Motor neuron (in vitro differentiated cells): Measurements from ENCODE around the gene COL23A1. TPM values are rescaled to one million over a fixed set of nuclear protein-coding genes. Genes with fewer than 3 reads are reported as not detected.

ENCODE experiments used
- ATAC-seq, 8 experiments: fragments of 200-7000 bp; cut with Tn5 transposase; replicated peaks in 6 of 8; 2 replicates each; pipeline ENCODE4 v1.8.0; 2021; ENCODE audit warnings: mild to moderate bottlenecking in 8 of 8, moderate library complexity in 8 of 8
- H3K27ac ChIP-seq, 2 donors: fragments of 250-450 bp; sonication (Bioruptor Pico); 2 replicates each; pipeline ENCODE4 v1.9.0; 2021; ENCODE audit warnings: antibody characterized with exemption in 2 of 2, mild to moderate bottlenecking in 2 of 2, moderate library complexity in 1 of 2
- H3K4me1 ChIP-seq, 2 donors: fragments of 250-450 bp; sonication (Bioruptor Pico); replicated peaks in 1 of 2; 2 replicates each; pipeline ENCODE4 v1.6.1; 2021; ENCODE audit warnings: antibody characterized with exemption in 2 of 2, mild to moderate bottlenecking in 2 of 2, moderate library complexity in 1 of 2
- H3K4me3 ChIP-seq, 5 donors: fragments of 250-450 bp; sonication (Bioruptor Pico); 2 replicates each; pipeline ENCODE4 v1.9.0; 2021; ENCODE audit warnings: antibody characterized with exemption in 5 of 5, mild to moderate bottlenecking in 5 of 5, moderate library complexity in 4 of 5
- WGBS, 10 experiments: fragments of 450-650 bp; shearing (Covaris generic); methylation state at CpG; one replicate each; pipeline ENCODE4 v1.0.0; 2022; 5-methylcytosine and 5-hydroxymethylcytosine counted together
- in situ Hi-C, 9 experiments: fragments of 400-800 bp; cut with MboI; loops; one replicate each; pipeline ENCODE4 v1.15.0; 2021; ENCODE audit warnings: low sequenced_read_pairs in 9 of 9, low pct_unique_long_range_greater_than_20kb in 2 of 9; ENCODE audit not compliant: unreplicated experiment in 9 of 9
- total RNA-seq, 8 experiments: library from RNA; unstranded; fragments of 300-600 nt; gene quantifications; 2 replicates each; pipeline versions ENCODE4 v1.2.3 to v1.2.4, GENCODE V29; 2022

COL23A1 gene
- total RNA-seq, 8 experiments from 2014 or later: 0.10 to 10.8 (median 0.20) TPM

GRCh38 chr5:178340187-178340586 is 250.0 kb downstream of the COL23A1 start:
- Histone ChIP-seq H3K4me1 (no peaks in the 10 kb centered on the region), H3K4me3 (no peak overlapping the region), H3K27ac (no peak overlapping the region)
- ATAC-seq: peak in 1 of 8 experiments; percentile 36
- 10 to 83% (median 48%) methylated on average over 2 to 7 of the region's 7 CpGs; no CpG with 5 or more reads in 6 of the 10 experiments for WGBS, 10 experiments
- in situ Hi-C loops: no loop called here

DNA sequence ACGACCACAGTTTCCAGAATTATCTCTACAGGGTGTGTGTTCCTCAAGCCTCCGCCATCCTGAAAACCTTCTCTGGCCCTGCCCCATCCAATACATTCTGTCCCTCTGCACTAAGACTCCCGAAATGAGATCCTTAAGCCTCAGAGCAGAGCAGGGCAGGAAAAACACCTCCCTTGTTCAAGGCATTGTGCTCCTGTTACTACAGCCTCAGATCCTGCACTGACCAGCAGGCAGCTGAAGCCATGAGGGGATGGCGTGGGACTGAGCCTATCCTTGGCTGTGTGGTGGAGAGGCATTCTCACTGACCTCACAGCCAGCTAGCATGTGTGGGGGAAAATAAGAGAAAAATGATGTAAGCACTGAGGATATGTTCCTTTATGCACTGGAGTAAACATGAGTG is 250.9 kb downstream of the COL23A1 start:
- ATAC-seq: no peak

GRCh38 chr5:178338750-178339144 is 251.4 kb downstream of the COL23A1 start:
- H3K27ac ChIP-seq: no peak overlapping the region
- WGBS, 10 experiments: 0 to 73% (median 47%) methylated on average over 1 to 2 of the region's 2 CpGs; no CpG with 5 or more reads in 6 of the 10 experiments
- no peak overlapping the region for H3K4me3 ChIP-seq
- in situ Hi-C loops: no loop called here
- no peaks in the 10 kb centered on the region for H3K4me1 ChIP-seq
- ATAC-seq: no peak

More for the DNA sequence above, 250.9 kb downstream of the COL23A1 start:
- no peaks in the 10 kb centered on the region for H3K4me1 ChIP-seq
- H3K27ac ChIP-seq: no peak overlapping the region
- in situ Hi-C loops: no loop called here
- H3K4me3 ChIP-seq: no peak overlapping the region
- 14 to 100% (median 70%) methylated on average over 1 to 3 of the region's 4 CpGs; no CpG with 5 or more reads in 4 of the 10 experiments for WGBS, 10 experiments

GRCh38 chr5:178338126-178338749 is 252.0 kb downstream of the COL23A1 start:
- no peaks in the 10 kb centered on the region for H3K4me1 ChIP-seq
- H3K27ac ChIP-seq: no peak overlapping the region
- WGBS, 10 experiments: 47 to 92% (median 72%) methylated on average over 3 to 5 of the region's 11 CpGs; no CpG with 5 or more reads in 7 of the 10 experiments
- H3K4me3 ChIP-seq: no peak overlapping the region
- in situ Hi-C loops: no loop called here
- no peak for ATAC-seq

DNA sequence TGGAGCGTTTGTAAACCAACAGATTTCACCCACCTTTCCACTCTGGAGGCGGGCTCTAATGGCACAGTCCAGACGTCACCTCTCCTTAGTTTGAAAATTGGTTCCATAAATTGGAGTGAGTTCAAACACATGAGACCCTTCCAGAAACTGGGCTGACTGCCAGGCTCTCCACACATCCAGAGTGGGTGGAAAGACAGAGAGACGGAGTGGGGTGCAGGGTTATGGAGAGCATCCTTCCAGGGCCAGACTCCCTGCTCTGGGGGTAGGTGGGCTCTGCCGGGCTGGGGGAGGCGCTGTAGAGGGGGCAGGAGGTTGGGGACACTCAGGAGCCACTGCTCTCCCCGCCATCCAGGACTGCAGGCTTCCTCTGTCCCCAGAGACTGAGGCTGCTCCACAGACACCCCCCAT is 252.9 kb downstream of the COL23A1 start:
- no peak overlapping the region for H3K4me3 ChIP-seq
- in situ Hi-C loops: no loop called here
- H3K4me1 ChIP-seq: peaks cover 0 to 2% of the 10 kb centered on the region in 2 donors
- ATAC-seq: peak in 1 of 8 experiments; percentile 33
- WGBS, 10 experiments: 20 to 100% (median 62%) methylated on average over 1 to 2 of the region's 7 CpGs; no CpG with 5 or more reads in 6 of the 10 experiments
- no peak overlapping the region for H3K27ac ChIP-seq

GRCh38 chr5:178336889-178337288 is 253.3 kb downstream of the COL23A1 start:
- ATAC-seq: peak in 2 of 8 experiments; percentile 3 to 18

DNA sequence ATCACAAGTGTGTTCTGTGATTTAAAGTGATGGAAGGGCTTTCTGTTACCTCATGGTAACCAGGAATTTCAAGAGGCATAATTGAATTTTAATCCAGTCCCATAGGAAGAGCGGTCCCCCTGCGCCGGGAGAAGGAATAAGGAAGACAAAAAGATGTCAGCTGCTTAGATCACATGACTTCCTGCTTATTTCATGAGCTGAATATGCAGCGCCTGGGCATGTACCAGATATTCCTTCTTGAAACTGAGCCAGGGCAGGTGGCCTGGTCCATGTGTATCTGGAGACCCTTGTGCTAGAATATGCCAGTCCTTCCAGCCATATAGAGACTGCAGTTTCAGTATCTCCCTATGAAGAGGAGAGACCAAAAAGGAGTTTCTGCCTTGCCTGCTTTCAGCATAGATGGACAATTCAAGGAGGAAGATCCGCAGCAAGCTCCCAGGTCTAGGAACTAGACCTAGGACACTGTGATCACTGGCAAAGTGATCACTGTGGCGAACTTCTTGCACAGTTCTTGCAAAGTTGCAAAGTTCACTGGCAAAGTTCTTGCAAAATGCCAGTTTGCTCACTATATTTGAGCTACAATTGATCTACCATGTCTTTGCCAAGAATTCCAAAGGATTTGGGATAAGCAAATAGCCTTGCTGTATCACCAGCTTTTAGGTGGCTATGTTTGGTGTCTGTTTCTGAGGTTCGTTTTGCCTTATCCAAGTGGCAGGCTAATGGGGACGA is 254.7 kb downstream of the COL23A1 start:
- no peak for ATAC-seq
- 7 to 100% (median 78%) methylated on average over 1 to 7 of the region's 8 CpGs for WGBS, 10 experiments
- in situ Hi-C loops: no loop called here
- H3K4me3 ChIP-seq: no peak overlapping the region
- peaks cover 0 to 6% of the 10 kb centered on the region in 2 donors for H3K4me1 ChIP-seq
- H3K27ac ChIP-seq: no peak overlapping the region

More at GRCh38 chr5:178336889-178337288, 253.3 kb downstream of the COL23A1 start:
- no peak overlapping the region for H3K27ac ChIP-seq
- H3K4me1 ChIP-seq: peaks cover 0 to 6% of the 10 kb centered on the region in 2 donors
- 0 to 89% (median 47%) methylated on average over 2 to 14 of the region's 21 CpGs; no CpG with 5 or more reads in 2 of the 10 experiments for WGBS, 10 experiments
- H3K4me3 ChIP-seq: no peak overlapping the region
- in situ Hi-C loops: no loop called here

DNA sequence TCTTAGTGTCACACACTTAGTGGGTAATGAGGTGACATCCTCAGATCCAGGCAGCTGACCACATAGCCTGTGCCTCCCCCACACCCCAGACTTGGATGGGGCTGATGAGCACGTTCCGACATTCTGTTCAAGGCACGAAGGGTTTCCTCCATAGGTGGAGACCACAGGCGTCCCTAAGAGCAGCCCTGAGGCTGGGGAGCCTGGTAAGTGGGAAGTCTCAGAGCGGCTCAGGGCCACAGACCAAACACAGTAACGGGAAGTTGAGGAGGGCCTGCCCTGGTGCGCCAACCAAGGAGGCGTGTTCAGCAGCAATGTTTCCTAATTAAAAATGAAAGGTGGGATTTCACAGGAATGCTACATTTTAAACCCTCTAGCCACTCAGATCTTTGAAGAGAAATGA is 255.3 kb downstream of the COL23A1 start:
- Histone ChIP-seq H3K27ac (no peak overlapping the region), H3K4me3 (no peak overlapping the region), H3K4me1 (peaks cover 0 to 6% of the 10 kb centered on the region in 2 donors)
- ATAC-seq: no peak
- 80 to 100% (median 96%) methylated on average over 1 to 4 of the region's 8 CpGs; no CpG with 5 or more reads in 4 of the 10 experiments for WGBS, 10 experiments
- in situ Hi-C loops: no loop called here

- in situ Hi-C loops: no loop called here
Measured at GRCh38 chr5:178333821-178334481, 256.2 kb downstream of the COL23A1 start.

GRCh38 chr5:178332210-178332641 is 258.0 kb downstream of the COL23A1 start:
- Histone ChIP-seq H3K27ac (peak overlapping the region in 1 of 2 donors; percentile 24), H3K4me3 (no peak overlapping the region), H3K4me1 (peaks cover 0 to 6% of the 10 kb centered on the region in 2 donors)
- in situ Hi-C loops: no loop called here
- peak in 1 of 8 experiments; percentile 50 for ATAC-seq
- 40 to 80% (median 70%) methylated on average over 1 to 4 of the region's 7 CpGs; no CpG with 5 or more reads in 5 of the 10 experiments for WGBS, 10 experiments

More at GRCh38 chr5:178333821-178334481, 256.2 kb downstream of the COL23A1 start:
- no peak overlapping the region for H3K4me3 ChIP-seq
- H3K27ac ChIP-seq: no peak overlapping the region
- H3K4me1 ChIP-seq: peaks cover 0 to 6% of the 10 kb centered on the region in 2 donors
- ATAC-seq: no peak
- 70 to 100% (median 90%) methylated on average over 2 to 5 of the region's 21 CpGs; no CpG with 5 or more reads in 3 of the 10 experiments for WGBS, 10 experiments

DNA sequence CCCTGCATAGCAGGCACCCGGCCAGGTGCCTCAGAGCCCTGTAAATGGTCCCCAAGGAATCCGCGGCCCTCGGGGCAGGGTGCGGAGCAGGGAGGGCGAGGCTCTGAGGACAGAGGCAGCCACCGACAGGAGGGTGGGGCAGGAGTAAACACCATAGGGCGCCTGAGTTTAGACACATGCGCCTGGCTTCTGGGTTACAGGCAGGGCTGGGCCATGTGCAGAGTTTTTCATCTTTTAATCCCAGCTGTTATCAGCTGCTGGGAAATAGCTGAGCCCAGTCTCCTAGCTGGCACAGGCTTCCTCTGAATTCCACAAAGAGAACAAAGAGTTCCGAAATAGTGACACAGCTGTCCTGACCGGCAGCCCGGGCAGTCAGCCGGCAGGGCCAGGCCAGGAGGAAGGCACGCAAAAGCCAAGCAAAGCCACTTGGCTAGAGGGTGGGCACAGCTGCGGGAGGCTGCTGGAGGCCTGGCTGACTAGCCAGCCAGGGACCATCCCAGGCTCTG is 258.6 kb downstream of the COL23A1 start:
- H3K4me3 ChIP-seq: no peak overlapping the region

DNA sequence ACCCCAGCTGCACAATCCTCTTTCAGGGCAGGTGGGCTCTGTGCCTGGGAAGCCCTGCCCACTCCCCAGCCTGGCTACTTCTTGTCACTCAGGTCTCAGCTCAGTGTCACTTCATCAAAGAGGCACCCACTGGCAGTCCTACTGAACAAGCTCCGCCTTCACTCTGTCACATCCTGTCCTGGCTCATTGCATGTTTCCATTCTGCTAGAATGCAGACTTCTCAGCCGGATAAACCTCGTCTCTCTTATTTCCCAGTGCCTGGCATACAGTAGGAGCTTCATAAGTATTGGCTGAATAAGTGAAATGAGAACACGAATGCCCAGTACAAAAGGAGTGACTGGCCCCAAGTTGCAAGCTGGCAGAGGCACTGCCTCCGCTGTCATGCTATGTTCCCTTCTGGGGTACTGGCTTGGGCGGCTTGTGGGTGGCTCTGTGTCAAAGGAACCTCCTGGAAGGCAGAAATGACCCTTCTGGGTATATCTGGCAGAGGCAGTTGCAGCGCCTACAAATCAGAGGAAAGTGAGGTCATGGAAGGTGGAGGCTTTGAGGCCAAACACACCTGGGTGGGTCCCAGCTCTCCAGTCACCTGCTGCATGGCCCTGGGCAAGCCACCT is 259.3 kb downstream of the COL23A1 start:
- WGBS, 10 experiments: 26 to 100% (median 82%) methylated on average over 1 to 6 of the region's 7 CpGs; no CpG with 5 or more reads in 4 of the 10 experiments
- ATAC-seq: peak in 5 of 8 experiments; percentile 39 to 59 (median 49)
- Histone ChIP-seq H3K27ac (no peak overlapping the region), H3K4me1 (peaks cover 4 to 13% of the 10 kb centered on the region in 2 donors), H3K4me3 (no peak overlapping the region)
- in situ Hi-C loops: no loop called here

More for the DNA sequence above, 258.6 kb downstream of the COL23A1 start:
- Histone ChIP-seq H3K27ac (no peak overlapping the region), H3K4me1 (peaks cover 0 to 7% of the 10 kb centered on the region in 2 donors)
- WGBS, 10 experiments: 0 to 85% (median 73%) methylated on average over 1 to 6 of the region's 15 CpGs; no CpG with 5 or more reads in 5 of the 10 experiments
- ATAC-seq: peak in 6 of 8 experiments; percentile 18 to 94 (median 76)
- in situ Hi-C loops: no loop called here
